GM12865 (cell line): ENCODE results near the gene IL25.
"Not testable (repeated sequence)": the region's sequence is repeated elsewhere in the genome, so short reads cannot be mapped to it uniquely, and the experiment has no call there.

Source experiments
- DNase-seq: peaks from one replicate; pipeline ENCODE4 v3.0.0; 2010; ENCODE audit warnings: low read depth
- H3K4me3 ChIP-seq: 2 replicates; pipeline ENCODE4 v1.5.1; 2011; ENCODE audit warnings: mild to moderate bottlenecking, low read depth, low read length, control low read depth
- TF ChIP-seq, protein P1 (sequence below): IDR thresholded peaks from 2 replicates; pipeline ENCODE4 v1.5.1; 2011; ENCODE audit warnings: low read length, control low read depth, low read depth, inconsistent platforms; ENCODE audit not compliant: insufficient read depth; ENCODE audit errors: missing control alignments

Gene IL25

DNA sequence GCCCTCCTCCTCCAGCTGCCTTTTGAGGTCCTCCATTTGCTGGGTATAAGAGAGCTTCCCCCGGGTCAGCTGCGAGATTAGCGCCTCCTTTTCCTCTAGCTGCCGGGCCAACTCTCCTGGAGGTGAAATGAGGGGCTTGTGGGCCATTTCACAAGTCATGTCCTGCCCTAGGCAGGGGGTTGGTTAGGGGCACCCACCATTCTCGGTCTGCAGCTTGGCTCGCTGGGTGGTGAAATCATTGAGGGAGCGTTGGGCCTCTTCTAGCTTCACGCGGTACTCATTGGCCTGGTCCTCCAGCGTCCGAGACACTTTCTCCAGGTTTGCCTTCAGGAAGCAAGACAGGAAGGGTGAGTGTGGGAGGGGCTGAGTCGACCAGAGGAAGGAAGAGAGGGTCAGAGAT is 16.8 kb downstream of the IL25 start:
- H3K4me3 ChIP-seq, result no peak overlapping the region
- TF ChIP-seq, protein P1, sequence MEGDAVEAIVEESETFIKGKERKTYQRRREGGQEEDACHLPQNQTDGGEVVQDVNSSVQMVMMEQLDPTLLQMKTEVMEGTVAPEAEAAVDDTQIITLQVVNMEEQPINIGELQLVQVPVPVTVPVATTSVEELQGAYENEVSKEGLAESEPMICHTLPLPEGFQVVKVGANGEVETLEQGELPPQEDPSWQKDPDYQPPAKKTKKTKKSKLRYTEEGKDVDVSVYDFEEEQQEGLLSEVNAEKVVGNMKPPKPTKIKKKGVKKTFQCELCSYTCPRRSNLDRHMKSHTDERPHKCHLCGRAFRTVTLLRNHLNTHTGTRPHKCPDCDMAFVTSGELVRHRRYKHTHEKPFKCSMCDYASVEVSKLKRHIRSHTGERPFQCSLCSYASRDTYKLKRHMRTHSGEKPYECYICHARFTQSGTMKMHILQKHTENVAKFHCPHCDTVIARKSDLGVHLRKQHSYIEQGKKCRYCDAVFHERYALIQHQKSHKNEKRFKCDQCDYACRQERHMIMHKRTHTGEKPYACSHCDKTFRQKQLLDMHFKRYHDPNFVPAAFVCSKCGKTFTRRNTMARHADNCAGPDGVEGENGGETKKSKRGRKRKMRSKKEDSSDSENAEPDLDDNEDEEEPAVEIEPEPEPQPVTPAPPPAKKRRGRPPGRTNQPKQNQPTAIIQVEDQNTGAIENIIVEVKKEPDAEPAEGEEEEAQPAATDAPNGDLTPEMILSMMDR, result no peak
- no peak for DNase-seq

DNA sequence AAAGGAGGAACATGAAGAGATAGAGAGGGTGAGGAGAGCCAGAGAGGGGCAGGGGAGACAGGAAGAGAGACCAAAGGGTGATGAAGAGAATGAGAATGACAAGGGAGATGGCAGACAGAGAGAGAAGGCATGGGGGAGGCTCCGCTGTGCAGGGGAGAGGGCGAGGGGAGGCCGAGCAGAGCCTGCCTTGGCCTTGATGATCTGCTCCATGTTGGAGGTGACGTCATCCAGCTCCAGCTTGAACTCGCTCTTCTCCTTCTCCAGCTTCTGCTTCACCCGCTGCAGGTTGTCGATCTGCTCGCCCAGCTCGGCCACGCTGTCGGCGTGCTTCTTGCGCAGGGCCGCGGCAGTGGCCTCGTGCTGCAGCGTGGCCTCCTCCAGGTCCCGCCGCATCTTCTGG is 17.3 kb downstream of the IL25 start:
- not testable (repeated sequence) for DNase-seq, H3K4me3 ChIP-seq

DNA sequence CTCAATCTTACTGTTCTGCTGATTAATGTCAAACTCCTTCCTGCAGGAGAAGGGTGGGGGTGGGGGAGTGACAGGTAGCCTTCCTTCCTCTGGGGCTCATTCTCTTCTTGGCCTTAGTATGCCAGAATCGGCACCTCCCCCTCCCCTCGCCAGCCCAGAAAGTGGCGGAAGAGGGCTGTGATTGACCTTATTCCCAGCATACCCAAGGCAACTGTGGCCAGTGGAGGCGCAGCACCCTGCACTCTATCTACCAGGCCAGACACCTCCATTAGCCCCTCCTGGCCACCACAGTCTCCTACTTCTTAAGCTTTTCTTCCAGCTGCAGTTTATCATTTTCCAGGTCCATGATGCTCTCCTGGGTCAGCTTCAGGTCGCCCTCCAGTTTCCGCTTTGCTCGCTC is 20.0 kb downstream of the IL25 start:
- H3K4me3 ChIP-seq, result no peak overlapping the region
- DNase-seq, result no peak
- TF ChIP-seq, protein P1, result no peak

DNA sequence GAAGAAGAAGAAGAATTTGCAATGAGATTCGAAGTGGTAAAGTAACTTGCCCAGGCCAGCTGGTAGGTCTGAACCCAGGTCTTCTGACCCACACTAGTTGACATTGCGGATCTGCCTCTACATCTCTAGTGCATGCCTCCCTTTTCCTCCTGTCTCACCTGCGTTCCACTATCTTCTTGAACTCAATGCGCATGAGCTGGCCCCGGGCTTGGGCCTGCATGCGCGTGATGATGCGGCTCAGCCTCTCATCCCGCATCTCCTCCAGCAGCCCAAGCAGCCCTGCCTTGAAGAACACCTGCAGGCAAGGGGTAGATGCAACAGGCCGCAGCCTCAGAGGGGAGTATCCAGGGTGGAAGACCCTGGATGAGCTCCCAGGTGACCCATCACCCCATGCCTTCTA is 23.5 kb downstream of the IL25 start:
- H3K4me3 ChIP-seq, result no peak overlapping the region
- TF ChIP-seq, protein P1, result no peak
- no peak for DNase-seq

DNA sequence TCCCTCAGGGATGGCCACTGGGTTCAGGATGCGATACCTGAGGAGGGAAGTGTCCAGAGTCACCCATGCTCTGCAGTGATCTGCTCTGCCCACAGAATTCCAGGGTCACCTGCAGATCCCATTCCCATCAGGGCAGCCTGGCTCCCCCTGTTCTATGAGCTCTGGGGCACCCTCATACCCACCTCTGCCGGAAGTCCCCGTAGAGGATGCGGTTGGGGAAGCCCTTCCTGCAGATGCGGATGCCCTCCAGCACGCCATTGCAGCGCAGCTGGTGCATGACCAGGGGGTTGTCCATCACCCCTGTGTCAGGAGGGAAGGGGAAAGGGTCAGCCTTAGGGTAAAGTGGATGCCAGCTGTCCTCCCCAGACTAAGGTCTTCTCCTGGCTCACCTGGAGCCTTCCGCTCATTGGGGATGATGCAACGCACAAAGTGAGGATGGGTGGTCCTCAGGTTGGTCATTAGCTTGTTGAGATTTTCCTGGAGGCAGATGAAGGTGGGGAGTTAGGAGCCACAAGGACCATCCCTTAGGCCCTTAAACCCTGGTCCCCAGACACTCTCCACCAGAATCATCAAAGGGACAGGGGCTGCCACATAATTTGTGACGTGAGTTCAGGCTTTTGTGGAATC is 24.3 kb downstream of the IL25 start:
- DNase-seq, result no peak
- no peak overlapping the region for H3K4me3 ChIP-seq
- TF ChIP-seq, protein P1, result no peak

DNA sequence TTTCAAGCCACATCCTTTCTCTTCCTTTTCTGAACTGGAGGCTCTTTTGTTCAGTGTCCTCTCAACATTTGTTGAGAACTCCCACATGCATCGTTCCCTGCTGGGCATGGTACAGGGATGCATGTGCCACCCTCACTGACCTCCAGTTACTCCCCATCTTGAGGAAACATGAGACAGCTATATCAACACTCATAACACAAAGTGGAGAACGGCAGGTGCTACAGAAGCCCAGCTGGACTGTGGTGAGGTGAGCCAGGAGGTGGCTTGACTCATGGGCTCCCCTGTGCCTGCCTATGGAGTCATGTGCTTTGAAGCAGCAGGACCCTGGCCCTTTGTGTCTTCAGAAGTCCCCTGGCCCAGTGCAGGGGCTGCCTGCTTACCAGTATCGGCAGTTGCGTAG is 25.7 kb downstream of the IL25 start:
- H3K4me3 ChIP-seq, result no peak overlapping the region
- TF ChIP-seq, protein P1, result no peak
- DNase-seq, result no peak

DNA sequence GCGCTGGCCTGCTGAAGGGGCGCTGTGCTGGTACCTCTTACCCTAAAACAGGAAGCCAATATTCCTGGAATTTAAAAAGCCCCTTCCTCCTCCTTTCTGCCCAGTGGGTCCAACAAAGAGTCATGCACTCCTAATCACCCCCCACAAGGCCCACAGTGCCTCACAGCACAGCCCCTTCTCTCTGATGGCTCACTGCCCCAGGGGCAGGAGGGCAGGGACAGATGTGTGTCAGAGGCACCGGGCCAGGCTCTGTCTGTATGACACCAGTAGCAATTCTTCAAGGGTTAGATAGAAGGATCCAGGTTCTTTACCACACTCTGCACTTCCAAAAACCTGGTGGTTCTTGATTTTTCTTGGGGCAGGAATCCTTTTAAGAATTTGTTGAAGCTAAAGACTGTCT is 26.5 kb downstream of the IL25 start:
- no peak overlapping the region for H3K4me3 ChIP-seq
- no peak for DNase-seq
- TF ChIP-seq, protein P1, result no peak

DNA sequence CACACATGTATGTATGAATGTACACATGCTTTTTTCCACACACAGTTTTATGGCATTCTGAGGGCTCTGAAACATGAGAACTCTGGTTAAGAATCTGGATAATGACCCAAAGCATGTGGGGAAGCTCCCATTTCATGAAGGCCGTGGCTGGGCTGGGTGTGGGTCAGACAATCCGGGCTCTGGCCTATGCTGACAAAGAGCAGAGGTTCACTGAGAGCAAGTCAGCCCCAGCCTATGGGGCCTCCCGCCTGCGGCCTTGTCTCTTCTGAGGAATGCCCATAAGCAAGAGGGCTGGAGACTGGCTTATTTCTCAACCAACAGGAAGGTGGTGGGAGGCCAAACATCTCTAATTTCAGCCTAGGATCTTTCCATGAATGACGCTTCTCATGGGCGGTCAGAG is 27.0 kb downstream of the IL25 start:
- TF ChIP-seq, protein P1, result no peak
- no peak for DNase-seq
- H3K4me3 ChIP-seq, result no peak overlapping the region

DNA sequence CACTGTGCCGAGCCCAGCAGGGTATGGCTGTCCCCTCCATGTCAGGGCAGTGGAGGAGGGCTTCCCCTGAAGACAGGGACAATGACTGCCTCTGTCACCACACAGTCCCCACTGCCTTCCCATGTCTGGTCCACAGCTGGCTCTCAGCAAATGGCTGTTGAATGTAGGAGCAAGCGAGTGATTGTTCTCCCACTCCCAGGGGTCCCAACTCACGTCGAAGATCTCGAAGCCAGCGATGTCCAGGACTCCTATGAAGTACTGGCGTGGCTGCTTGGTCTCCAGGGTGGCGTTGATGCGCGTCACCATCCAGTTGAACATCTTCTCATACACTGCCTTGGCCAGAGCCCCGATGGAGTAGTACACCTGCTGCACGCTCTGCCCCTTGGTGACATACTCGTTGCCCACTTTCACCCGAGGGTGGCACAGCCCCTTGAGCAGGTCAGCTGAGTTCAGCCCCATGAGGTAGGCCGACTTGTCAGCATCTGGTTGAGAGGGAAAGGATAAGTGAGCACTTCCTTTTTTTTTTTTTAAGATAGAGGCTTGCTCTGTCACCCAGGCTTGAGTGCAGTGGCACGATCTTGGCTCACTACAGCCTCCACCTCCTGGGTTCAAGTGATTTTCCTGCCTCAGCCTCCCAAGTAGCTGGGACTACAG is 28.0 kb downstream of the IL25 start:
- H3K4me3 ChIP-seq, DNase-seq: not testable (repeated sequence)
